Measurements from ENCODE around the gene ATXN7L3. TPM values are rescaled to one million over a fixed set of nuclear protein-coding genes. Genes with fewer than 3 reads are reported as not detected.

The ATXN7L3 gene
- total and polyA plus RNA-seq, 9 of the 15 experiments (the other 6 are each of a cell fraction or from before 2014, with no cell fraction given), result 0.62 to 66.1 (median 33.2) TPM

DNA sequence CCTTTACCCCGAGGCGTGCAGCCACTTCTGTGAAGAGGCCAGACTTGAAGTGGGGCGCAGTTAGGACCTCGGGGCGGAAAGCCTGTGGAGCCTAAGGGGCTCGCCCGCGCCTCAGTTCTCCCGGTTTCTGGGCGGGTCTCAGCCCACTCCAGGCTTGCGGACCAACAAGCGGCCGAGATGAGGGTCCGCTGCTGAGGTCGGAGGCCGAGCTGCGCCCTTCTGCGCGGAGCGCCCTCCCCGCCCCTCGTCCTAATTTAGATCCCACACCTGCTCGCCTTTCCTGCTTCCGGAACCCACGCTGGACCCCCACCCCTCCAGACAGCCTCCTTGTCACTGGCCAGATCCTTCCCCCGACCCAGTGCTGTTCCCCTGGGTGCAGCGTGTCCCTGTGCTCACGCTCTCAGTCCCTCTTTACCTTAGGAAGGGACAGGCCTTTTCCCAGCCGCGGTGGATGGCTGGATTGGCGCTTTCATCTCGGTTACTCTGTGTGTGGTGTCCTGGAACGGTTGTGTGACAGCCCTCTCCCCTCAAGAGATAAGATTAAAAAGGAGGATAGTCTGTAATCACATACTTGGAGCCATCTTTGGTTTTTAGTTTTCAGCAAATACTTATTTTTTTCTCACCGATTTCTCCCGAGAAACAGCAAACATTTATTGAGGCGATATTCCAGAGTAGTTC is 933 bp upstream of the ATXN7L3 start (continued):
- TF ChIP-seq ZNF165 (CRISPR knock-in tag; IDR thresholded peaks at IDR 0.05; ENCODE audit: borderline replicate concordance), result no peak
- no peak for TF ChIP-seq BRCA1 (IDR thresholded peaks at IDR 0.05)
- no peak for TF ChIP-seq BRCA1 (CRISPR knock-in tag; IDR thresholded peaks at IDR 0.05)
- TF ChIP-seq ELF1 (tag; IDR thresholded peaks at IDR 0.05), result no peak
- no peak for TF ChIP-seq CBX3 (IDR thresholded peaks at IDR 0.05; ENCODE audit: borderline replicate concordance in 1 of 2, low read length in 2 of 2)
- TF ChIP-seq NR4A1 (CRISPR knock-in tag; IDR thresholded peaks at IDR 0.05), result no peak
- TF ChIP-seq NR4A1 (tag; IDR thresholded peaks at IDR 0.05), result no peak
- no peak for TF ChIP-seq ZFP36 (IDR thresholded peaks at IDR 0.05; ENCODE audit: low read depth, low read length, partially characterized antibody)
- TF ChIP-seq, protein P1, sequence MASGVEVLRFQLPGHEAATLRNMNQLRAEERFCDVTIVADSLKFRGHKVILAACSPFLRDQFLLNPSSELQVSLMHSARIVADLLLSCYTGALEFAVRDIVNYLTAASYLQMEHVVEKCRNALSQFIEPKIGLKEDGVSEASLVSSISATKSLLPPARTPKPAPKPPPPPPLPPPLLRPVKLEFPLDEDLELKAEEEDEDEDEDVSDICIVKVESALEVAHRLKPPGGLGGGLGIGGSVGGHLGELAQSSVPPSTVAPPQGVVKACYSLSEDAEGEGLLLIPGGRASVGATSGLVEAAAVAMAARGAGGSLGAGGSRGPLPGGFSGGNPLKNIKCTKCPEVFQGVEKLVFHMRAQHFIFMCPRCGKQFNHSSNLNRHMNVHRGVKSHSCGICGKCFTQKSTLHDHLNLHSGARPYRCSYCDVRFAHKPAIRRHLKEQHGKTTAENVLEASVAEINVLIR (CRISPR knock-in tag; IDR thresholded peaks at IDR 0.05), result no peak
- no peak for TF ChIP-seq MTA2 (IDR thresholded peaks at IDR 0.05; ENCODE audit: low read depth)
- TF ChIP-seq ESRRB (CRISPR knock-in tag; IDR thresholded peaks at IDR 0.05; ENCODE audit: borderline replicate concordance), result no peak
- TF ChIP-seq, protein P2, sequence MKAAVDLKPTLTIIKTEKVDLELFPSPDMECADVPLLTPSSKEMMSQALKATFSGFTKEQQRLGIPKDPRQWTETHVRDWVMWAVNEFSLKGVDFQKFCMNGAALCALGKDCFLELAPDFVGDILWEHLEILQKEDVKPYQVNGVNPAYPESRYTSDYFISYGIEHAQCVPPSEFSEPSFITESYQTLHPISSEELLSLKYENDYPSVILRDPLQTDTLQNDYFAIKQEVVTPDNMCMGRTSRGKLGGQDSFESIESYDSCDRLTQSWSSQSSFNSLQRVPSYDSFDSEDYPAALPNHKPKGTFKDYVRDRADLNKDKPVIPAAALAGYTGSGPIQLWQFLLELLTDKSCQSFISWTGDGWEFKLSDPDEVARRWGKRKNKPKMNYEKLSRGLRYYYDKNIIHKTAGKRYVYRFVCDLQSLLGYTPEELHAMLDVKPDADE (conservative IDR thresholded peaks at IDR 0.05; ENCODE audit: control insufficient read depth, low read depth, low read length), result no peak
- TF ChIP-seq ZNF140 (CRISPR knock-in tag; IDR thresholded peaks at IDR 0.05), result no peak
- TF ChIP-seq EP300 (IDR thresholded peaks at IDR 0.05; ENCODE audit: low read length), result no peak; the same call in 1 of the 2 replicates
- TF ChIP-seq, protein P3, sequence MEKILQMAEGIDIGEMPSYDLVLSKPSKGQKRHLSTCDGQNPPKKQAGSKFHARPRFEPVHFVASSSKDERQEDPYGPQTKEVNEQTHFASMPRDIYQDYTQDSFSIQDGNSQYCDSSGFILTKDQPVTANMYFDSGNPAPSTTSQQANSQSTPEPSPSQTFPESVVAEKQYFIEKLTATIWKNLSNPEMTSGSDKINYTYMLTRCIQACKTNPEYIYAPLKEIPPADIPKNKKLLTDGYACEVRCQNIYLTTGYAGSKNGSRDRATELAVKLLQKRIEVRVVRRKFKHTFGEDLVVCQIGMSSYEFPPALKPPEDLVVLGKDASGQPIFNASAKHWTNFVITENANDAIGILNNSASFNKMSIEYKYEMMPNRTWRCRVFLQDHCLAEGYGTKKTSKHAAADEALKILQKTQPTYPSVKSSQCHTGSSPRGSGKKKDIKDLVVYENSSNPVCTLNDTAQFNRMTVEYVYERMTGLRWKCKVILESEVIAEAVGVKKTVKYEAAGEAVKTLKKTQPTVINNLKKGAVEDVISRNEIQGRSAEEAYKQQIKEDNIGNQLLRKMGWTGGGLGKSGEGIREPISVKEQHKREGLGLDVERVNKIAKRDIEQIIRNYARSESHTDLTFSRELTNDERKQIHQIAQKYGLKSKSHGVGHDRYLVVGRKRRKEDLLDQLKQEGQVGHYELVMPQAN (IDR thresholded peaks at IDR 0.05; ENCODE audit: borderline replicate concordance), result peak; percentile 49; the same call in 1 of the 2 replicates
- TF ChIP-seq XRCC3 (IDR thresholded peaks at IDR 0.05), result no peak
- TF ChIP-seq, protein P4, sequence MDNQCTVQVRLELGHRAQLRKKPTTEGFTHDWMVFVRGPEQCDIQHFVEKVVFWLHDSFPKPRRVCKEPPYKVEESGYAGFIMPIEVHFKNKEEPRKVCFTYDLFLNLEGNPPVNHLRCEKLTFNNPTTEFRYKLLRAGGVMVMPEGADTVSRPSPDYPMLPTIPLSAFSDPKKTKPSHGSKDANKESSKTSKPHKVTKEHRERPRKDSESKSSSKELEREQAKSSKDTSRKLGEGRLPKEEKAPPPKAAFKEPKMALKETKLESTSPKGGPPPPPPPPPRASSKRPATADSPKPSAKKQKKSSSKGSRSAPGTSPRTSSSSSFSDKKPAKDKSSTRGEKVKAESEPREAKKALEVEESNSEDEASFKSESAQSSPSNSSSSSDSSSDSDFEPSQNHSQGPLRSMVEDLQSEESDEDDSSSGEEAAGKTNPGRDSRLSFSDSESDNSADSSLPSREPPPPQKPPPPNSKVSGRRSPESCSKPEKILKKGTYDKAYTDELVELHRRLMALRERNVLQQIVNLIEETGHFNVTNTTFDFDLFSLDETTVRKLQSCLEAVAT (IDR thresholded peaks at IDR 0.05), result no peak
- TF ChIP-seq NEUROD1 (IDR thresholded peaks at IDR 0.05; ENCODE audit: borderline replicate concordance, low read depth, low read length, partially characterized antibody), result no peak
- TF ChIP-seq, protein P5, sequence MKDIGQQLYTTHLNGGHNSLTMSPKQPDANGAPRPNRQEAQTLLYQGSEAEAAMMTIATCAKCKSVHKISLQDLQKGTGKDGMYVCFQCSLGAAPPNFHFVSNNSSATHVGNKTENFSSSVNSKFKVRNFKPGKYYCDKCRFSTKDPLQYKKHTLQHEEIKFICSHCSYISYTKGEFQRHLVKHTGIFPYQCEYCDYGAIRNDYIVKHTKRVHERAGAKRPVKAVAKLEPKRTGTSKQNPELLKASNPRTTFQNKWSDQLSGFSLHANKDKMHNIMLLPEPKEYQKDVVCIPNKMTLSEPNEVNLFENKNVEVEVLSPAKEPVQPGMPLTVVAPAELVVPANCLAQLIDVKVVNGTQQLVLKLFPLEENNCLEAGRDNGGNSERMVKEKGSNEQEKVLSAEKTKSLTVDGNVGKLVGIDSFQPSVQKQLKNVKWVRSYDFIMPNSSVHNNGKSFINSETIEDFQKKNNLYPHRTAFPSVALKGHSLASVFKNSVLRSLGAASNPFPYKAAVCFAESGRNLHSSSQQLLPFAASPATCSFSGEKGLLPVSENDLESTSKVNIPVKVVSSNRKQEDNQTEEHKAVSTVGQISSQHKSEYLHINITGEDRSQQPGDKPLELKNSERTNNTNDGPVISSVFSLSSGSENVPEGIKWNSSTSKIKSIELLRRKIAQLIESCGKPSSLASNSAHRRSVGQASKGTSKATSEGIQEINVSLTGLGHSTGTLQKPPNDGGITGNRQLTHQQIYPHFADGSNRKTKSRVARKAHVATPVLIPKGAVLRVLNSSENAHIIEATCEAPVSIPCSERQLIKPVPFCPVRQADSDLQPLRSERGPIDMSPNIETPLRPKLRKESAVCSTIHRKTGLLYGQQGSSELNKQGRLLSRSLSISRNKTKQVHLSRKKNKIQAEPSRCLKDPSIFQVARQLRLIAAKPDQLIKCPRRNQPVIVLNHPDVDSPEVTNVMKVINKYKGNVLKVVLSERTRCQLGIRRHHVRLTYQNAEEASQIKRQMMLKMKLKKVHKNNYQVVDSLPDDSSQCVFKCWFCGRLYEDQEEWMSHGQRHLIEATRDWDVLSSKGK (CRISPR knock-in tag; IDR thresholded peaks at IDR 0.05), result no peak
- no peak for TF ChIP-seq LARP7 (IDR thresholded peaks at IDR 0.05)

All from K562 (cell line).